ENCODE results near the gene TMC8.
A peak's percentile ranks its signal among the peaks of the same experiment; 100 is the strongest.

TMC8 gene

DNA sequence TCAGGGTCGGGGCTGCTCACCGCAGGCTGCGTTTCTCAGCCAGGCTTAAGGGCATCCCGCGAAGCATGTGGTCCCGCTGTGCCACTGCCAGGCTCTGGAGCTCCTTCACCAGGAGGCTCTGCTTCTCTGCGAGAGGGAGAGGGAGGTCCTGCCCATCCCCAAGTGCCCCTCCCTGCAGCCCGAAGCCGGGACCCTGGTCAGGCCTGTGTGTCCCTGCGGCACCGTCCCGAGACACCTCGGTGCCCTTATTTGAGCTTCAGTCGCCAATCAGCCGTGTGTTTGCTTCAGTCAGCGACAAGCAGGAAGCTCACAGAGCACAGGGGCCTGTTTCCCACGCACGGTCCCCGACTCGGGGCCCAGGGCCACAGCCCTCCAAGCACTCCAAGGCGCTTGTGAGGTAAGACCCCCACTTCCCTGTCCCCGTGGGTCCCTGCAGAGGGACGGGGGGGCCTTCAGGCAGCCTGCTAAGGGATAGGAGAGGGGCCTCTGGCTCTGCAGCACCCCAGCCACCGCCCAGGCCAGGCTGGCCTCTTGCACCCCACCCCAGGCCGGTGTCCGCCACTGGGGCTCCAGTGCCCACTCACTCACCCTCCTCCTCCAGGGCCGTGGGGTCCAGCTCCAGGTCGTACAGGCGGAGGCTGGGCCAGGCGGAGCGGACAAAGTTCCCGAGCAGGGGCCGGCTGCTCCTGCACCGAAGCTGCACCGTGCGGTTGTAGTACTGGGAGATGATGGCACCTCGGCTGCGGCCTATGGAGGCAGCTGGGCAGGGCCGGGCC lies 5.2 kb upstream of the TMC8 start:
- no peak for ATAC-seq

- no peak for ATAC-seq
Observed at GRCh38 chr17:78125976-78126894, 4.3 kb upstream of the TMC8 start.

DNA sequence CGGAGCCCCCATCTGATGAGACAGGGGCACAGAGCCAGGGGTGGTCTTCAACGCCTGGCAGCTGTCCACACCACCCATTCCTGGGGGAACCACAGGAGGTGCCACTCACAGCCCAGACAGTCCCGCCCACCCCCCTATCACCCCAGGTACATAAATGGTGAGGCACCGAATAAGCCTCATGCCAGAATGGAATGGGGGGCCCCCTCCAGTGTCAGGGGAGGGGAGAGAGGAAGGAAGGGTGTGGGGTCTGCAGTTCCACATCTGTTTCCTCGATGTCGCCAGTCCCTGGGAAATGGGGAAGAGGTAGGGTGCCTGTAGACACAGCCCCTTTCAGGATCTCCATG lies 3.7 kb upstream of the TMC8 start:
- ATAC-seq: no peak

DNA sequence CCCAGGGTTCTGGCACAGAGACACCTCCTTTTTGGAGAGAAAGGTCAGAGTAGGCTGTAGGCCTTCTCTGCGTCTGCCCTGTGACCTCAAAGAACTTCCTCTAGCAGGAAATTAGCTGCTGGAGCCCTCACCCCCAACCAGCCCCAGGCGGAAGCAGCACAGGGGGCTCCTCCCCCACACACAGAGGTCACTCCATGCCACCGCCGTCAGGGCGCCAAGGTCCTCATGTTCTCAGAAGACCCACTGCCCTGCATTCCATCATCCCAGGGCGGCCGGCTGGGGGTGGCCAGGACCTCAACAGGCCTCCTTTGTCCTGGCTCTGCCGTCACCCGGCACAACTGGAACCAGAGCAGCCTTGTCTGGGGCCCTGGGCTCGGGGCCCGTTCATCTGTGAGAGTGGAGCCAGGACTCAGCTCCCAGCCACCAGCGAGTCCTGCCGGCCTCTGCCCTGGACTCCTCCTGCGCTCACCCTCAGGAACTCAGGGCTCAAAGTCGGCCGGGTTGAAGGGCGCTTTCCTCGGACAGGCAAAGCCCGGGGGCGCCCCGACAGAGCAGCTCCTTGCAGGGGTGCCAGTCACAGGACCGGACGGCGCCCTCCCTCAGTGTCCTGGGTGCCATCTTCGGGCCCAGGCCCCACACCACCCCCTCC lies 3.2 kb upstream of the TMC8 start:
- ATAC-seq: peak; percentile 26 to 37

DNA sequence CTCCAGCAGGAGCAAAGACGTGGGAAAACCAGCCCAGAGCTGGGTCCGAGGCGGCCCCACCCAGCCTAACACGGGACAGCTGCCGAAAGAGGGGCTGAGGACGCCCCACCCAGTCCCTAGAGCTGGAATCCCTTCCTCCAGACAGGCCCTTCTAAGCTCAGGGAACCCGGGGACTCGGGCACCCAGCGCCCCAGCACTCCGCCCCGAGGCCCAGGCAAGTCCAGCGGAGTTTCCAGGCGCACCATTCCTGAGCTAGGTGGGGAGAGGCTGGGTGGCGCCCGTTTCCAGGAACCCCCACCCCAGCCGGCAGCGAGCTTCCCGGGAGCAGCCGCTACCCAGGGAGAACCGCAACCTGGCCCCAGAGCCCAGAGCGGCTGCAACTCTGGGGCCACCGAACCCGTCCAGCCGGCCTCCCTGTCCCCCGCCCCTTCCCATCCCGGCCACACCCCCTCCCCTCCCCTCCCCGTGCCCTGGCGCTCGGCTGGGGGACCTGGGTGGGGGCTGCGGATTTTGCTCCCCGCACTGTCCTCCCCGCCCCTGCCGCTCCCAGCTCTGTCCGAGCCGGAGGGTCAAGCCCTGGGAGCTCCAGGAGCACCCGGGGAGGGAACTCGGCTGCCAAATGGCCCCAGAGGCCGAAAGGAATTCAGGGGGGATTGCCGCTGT lies 2.6 kb upstream of the TMC8 start:
- no peak for ATAC-seq

DNA sequence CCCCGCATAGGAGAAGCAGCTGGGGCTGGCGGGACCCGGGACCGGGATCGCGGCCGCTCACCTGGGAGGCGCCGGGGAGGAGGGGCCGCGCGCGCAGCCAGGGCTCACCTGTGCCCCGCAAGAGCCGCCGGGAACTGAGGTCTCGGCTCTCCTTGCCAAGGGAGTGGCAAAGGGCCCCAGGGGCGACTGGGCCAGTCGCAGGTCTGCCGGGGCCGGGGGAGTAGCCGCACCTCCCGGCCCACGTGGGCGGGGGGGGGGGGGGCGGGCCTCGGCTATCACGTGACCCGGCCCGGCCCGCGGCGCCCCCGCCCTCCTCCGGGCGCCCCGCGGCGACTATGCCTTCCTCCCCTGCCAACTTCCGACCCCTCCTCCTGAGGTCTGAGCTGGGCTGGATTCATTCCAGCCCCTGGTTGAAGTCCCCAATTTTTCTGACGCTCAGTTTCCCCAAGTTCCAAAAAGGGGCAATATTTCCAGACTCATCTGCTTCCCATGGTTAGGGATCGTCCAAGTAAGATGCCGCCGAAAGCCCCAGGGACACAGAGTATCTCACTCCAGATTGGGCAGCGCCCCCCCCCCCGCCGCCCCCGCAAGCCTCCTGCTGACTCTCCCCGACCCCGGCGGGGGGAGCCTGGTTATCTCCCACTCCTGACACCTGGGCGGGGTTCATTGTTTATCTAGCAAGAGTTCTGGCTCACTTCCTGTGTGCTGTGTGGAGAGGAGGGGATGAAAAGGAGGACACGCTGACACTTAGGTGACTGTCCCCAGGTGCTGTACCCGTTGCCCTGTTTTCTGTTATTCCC lies 1.8 kb upstream of the TMC8 start, which contains the start of gene TMC6:
TMC6 (minus strand) TSS at position 205 of the 800 bp plus-strand sequence. CDS start 1,923 bp downstream, outside the sequence.
- ATAC-seq: peak; percentile 17 to 26

DNA sequence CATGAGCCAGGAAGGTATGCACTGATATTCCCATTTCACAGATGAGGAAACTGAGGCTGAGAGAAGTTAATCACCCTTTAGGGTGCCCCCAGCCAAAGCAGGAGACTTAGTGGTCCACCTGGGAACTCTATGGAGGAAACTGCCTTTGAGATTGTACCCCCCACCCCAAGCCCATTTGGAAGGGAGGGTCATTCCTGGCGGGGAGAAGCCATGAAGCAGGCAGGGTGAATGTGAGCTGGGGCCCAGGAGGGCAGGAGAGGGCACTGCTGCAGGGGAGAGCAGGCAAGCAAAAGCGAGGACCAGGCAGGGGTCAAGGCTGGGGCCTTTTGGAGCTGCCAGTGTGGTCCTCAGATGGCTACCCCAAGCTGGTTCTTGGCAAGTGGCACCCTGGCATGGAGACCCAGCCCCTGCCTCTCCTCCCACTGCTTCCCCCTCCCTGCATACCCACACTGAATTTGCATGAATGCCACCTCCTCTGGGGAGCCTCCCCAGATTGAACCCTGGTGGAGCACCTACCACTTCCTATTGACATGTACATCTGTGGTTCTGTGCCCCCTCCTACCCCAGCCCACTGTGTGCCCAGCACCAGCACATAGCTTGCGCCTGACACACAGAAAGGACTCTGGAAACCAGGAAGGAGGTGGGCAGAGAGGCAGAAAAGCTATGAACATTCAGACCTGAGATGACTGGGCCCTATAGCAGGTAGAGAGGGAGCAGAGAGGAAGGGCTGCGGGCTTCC lies 1.1 kb upstream of the TMC8 start:
- ATAC-seq: no peak

- no peak for ATAC-seq
Observed at GRCh38 chr17:78130090-78130436, 508 bp upstream of the TMC8 start.

DNA sequence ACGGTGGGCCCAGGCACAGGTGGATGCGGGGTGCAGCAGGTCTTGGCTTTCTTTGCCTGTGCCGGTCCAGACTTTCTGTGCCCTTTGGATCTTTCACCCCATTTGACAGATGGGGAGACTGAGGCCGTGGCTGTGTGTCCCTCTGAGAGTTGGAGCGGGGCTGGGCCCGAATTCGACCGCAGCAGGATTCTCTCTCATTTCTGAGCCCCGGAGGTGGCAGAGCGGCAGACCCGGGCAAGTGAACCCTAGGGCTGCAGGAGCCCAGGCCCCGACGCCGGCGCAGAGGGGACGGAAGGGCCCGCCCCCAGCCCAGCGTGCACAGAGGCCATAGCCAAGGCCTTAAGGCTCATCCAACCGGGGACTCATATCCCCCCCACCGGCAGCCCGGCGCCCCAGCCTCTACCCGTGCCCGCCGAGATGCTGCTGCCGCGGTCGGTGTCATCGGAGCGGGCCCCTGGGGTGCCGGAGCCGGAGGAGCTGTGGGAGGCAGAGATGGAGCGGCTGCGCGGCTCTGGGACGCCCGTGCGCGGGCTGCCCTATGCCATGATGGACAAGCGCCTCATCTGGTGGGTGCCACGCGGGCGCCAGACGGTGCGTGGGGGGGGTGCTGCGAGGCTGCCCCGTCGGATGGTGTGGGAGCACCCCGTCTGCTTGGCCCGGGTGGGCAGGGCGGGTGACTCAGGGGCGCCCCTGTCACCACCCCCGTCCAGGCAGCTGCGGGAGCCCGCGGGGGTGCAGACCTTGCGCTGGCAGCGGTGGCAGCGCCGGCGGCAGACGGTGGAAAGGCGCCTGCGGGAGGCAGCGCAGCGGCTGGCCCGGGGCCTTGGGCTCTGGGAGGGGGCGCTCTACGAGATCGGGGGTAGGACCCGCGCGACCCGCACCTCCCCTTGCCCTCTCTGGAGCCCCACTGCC lies 857 bp downstream of the TMC8 start:
- peak; percentile 6 to 20 for ATAC-seq

- ATAC-seq: peak; percentile 4 to 9
Observed at GRCh38 chr17:78132084-78132676, 1.6 kb downstream of the TMC8 start.

- no peak for ATAC-seq
Observed at GRCh38 chr17:78132767-78133178, 2.2 kb downstream of the TMC8 start.

GRCh38 chr17:78133179-78133951 lies 2.8 kb downstream of the TMC8 start:
- ATAC-seq: no peak

GRCh38 chr17:78133971-78134898 lies 3.7 kb downstream of the TMC8 start:
- peak; percentile 30 to 46 for ATAC-seq

DNA sequence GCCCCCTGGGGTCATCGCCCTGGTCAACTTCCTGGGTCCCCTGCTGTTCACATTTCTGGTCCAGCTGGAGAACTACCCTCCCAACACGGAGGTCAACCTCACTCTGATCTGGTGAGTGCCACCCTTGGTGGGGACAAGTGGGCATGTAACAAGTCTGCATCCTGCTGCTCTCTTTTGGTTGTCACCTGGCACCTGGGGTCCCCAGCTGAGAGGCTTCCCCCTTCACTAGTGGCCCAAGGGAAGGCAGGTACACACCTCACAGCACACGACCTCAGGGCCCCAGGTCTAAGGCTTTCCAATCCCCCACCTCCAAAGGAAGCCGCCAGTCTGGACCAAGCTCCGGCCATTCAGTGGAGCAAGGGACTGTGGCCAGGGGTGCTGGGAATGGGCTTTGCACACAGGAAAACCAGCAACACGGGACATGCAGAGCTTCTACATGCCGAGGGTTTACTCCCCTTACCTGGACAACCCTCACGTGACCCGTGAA lies 4.4 kb downstream of the TMC8 start:
- no peak for ATAC-seq

DNA sequence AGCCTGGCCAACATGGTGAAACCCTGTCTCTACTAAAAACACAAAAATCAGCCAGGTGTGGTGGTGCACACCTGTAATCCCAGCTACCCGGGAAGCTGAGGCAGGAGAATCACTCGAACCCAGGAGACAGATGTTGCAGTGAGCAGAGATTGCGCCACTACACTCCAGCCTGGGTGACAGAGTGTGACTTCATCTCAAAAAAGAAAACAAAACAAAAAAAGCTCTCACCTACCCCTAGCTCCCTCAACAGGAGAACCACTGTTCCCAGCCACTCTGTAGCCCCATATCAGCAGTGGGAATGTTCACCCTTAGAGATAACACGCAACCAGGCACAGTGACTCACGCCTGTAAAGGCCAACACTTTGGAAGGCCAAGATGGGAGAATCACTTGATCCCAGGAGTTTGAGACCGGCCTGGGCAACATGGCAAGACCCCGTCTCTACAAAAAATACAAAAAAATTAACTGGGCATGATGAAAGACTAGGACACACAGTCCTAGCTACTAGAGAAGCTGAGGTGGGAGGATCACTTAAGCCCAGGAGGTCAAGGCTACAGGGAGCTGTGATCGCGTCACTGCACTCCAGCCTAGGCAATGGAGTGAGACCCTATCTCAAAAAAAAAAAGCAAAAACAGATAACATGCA lies 5.4 kb downstream of the TMC8 start:
- ATAC-seq: no peak

GRCh38 chr17:78137392-78138203 lies 7.0 kb downstream of the TMC8 start:
- peak in 1 of 2 donors; percentile 6 for ATAC-seq

Measured in activated CD4-positive, CD25-positive, alpha-beta regulatory T cell treated with anti-CD3 and anti-CD28 coated beads, Interleukin-2, amount 50 U/mL, for 24 hours (primary cell).